Measurements from ENCODE around the gene RAVER1. TPM values are rescaled to one million over a fixed set of nuclear protein-coding genes. Genes with fewer than 3 reads are reported as not detected.

Gene RAVER1
- total RNA-seq, 1 donor from 2014 or later: 11.1 TPM

- Histone ChIP-seq H3K4me1 (peaks cover 85% of the 10 kb centered on the region), H3K27ac (replicated peaks) (no peak overlapping the region), H3K4me3 (peak overlapping the region; percentile 67), H3K36me3 (peaks cover 15% of the 10 kb centered on the region), H3K27me3 (ENCODE audit: low read depth) (peaks cover 76% of the 10 kb centered on the region), H3K9me3 (replicated peaks) (no peaks in the 10 kb centered on the region)
- intact Hi-C loops (cut with micrococcal nuclease): no loop called here
- DNase-seq: no peak
- no peak for TF ChIP-seq CTCF (IDR thresholded peaks at IDR 0.05; ENCODE audit: borderline replicate concordance)
These were observed 44.0 kb downstream of the RAVER1 start for GRCh38 chr19:10289167-10289835.

- intact Hi-C loops (cut with micrococcal nuclease): no loop called here
- H3K27ac ChIP-seq (replicated peaks): no peak overlapping the region
- peaks cover 21% of the 10 kb centered on the region for H3K36me3 ChIP-seq
- peak overlapping the region; percentile 67 for H3K4me3 ChIP-seq
- H3K9me3 ChIP-seq (replicated peaks): no peaks in the 10 kb centered on the region
- peaks cover 85% of the 10 kb centered on the region for H3K4me1 ChIP-seq
- no peak for DNase-seq
- TF ChIP-seq CTCF (IDR thresholded peaks at IDR 0.05; ENCODE audit: borderline replicate concordance): no peak
- H3K27me3 ChIP-seq (ENCODE audit: low read depth): peaks cover 70% of the 10 kb centered on the region
These were observed 44.6 kb downstream of the RAVER1 start for GRCh38 chr19:10288662-10289166.

GRCh38 chr19:10286803-10287737 is 46.3 kb downstream of the RAVER1 start, which contains the start of gene ICAM4:
Gene ICAM4, plus strand, starts transcription at chr19:10286955. Its CDS starts 58 bp downstream, at chr19:10287013.
- no peaks in the 10 kb centered on the region for H3K9me3 ChIP-seq (replicated peaks)
- H3K4me3 ChIP-seq: peak within 1 kb of the TSS; percentile 61
- H3K4me1 ChIP-seq: peaks cover 73% of the 10 kb centered on the region

GRCh38 chr19:10285393-10285792 is 47.9 kb downstream of the RAVER1 start:
- no peak for TF ChIP-seq CTCF (IDR thresholded peaks at IDR 0.05; ENCODE audit: borderline replicate concordance)
- no peak overlapping the region for H3K4me3 ChIP-seq
- peaks cover 36% of the 10 kb centered on the region for H3K36me3 ChIP-seq
- peaks cover 37% of the 10 kb centered on the region for H3K27me3 ChIP-seq (ENCODE audit: low read depth)
- intact Hi-C loops (cut with micrococcal nuclease): no loop called here
- H3K4me1 ChIP-seq: peaks cover 56% of the 10 kb centered on the region
- H3K27ac ChIP-seq (replicated peaks): peak overlapping the region; percentile 82
- H3K9me3 ChIP-seq (replicated peaks): no peaks in the 10 kb centered on the region
- DNase-seq: no peak

More at GRCh38 chr19:10286803-10287737, 46.3 kb downstream of the RAVER1 start, which contains the start of gene ICAM4:
- Histone ChIP-seq H3K27me3 (ENCODE audit: low read depth) (peaks cover 54% of the 10 kb centered on the region), H3K27ac (replicated peaks) (peak within 1 kb of the TSS; percentile 82), H3K36me3 (peaks cover 30% of the 10 kb centered on the region)
- TF ChIP-seq CTCF (IDR thresholded peaks at IDR 0.05; ENCODE audit: borderline replicate concordance): no peak
- intact Hi-C loops (cut with micrococcal nuclease): no loop called here
- peak; percentile 87 for DNase-seq

GRCh38 chr19:10284960-10285278 is 48.4 kb downstream of the RAVER1 start:
- TF ChIP-seq CTCF (IDR thresholded peaks at IDR 0.05; ENCODE audit: borderline replicate concordance): no peak
- peaks cover 36% of the 10 kb centered on the region for H3K36me3 ChIP-seq
- DNase-seq: no peak

More at GRCh38 chr19:10284960-10285278, 48.4 kb downstream of the RAVER1 start:
- intact Hi-C loops (cut with micrococcal nuclease): no loop called here
- Histone ChIP-seq H3K9me3 (replicated peaks) (no peaks in the 10 kb centered on the region), H3K27me3 (ENCODE audit: low read depth) (peaks cover 32% of the 10 kb centered on the region), H3K4me3 (no peak overlapping the region), H3K4me1 (peaks cover 52% of the 10 kb centered on the region), H3K27ac (replicated peaks) (no peak overlapping the region)
